H1 (cell line): ENCODE results near the gene SGMS1. TPM values are rescaled to one million over a fixed set of nuclear protein-coding genes. Genes with fewer than 3 reads are reported as not detected.

Experiments used
- CTCF ChIA-PET: fragments of 300-600 bp; sonication (Branson Sonifier 250); formaldehyde crosslinking; loops from one replicate; lab custom pipeline; 2021; ENCODE audit not compliant: partially characterized antibody; lab: Charles Lee
- POLR2A ChIA-PET: fragments of 300-600 bp; sonication (Branson Sonifier 250); formaldehyde crosslinking; loops from one replicate; lab custom pipeline; 2021; ENCODE audit warnings: inconsistent platforms; ENCODE audit not compliant: partially characterized antibody; lab: Charles Lee
- DNase-seq, 2 experiments: peaks; one replicate each; pipeline versions ENCODE4 v3.0.0 to v3.0.0-alpha.2; 2010 to 2022; ENCODE audit warnings: low spot score in 2 of 2, low read depth in 1 of 2, mixed read lengths in 1 of 2
- FAIRE-seq: peaks from 2 replicates; lab custom pipeline; 2011; peaks lifted over from hg19 to GRCh38; lab: Jason Lieb, UNC
- H2AFZ ChIP-seq: 2 replicates; pipeline ENCODE4 v1.8.1; 2012; ENCODE audit warnings: low read length, inconsistent platforms
- H2AK5ac ChIP-seq: 2 replicates; pipeline ENCODE4 v1.6.1; 2013; ENCODE audit warnings: low read depth, low read length
- H2BK120ac ChIP-seq: replicated peaks from 2 replicates; pipeline ENCODE3; 2013; ENCODE audit warnings: low read depth, low read length, inconsistent platforms
- H2BK12ac ChIP-seq: 2 replicates; pipeline ENCODE4 v1.6.1; 2013; ENCODE audit warnings: low read depth, low read length
- H2BK15ac ChIP-seq: 2 replicates; pipeline ENCODE4 v1.6.1; 2013; ENCODE audit warnings: low read length
- H2BK20ac ChIP-seq: 2 replicates; pipeline ENCODE4 v1.6.1; 2013; ENCODE audit warnings: low read length
- H2BK5ac ChIP-seq: 2 replicates; pipeline ENCODE4 v1.6.1; 2013; ENCODE audit warnings: low read depth, low read length
- H3K14ac ChIP-seq: 2 replicates; pipeline ENCODE4 v1.6.1; 2013; ENCODE audit warnings: inconsistent platforms; ENCODE audit not compliant: insufficient read length
- H3K18ac ChIP-seq: 2 replicates; pipeline ENCODE4 v1.6.1; 2013; ENCODE audit warnings: low read length; ENCODE audit errors: extremely low read depth
- H3K23ac ChIP-seq: 2 replicates; pipeline ENCODE4 v1.6.1; 2013; ENCODE audit warnings: inconsistent platforms; ENCODE audit not compliant: insufficient read length
- H3K23me2 ChIP-seq: 2 replicates; pipeline ENCODE4 v1.6.1; 2013; ENCODE audit warnings: low read depth, low read length
- H3K27ac ChIP-seq: 2 replicates; pipeline ENCODE4 v1.6.1; 2011; ENCODE audit warnings: low read depth, low read length, inconsistent platforms
- H3K27me3 ChIP-seq, 4 experiments: replicated peaks in 1 of 4; 1 replicate in 1 of 4; 2 replicates in 3 of 4; pipeline versions ENCODE4 v1.6.1 to v1.8.1; 2011 to 2013; ENCODE audit warnings: low read length in 3 of 4, mild to moderate bottlenecking in 3 of 4, inconsistent platforms in 2 of 4, mixed read lengths in 2 of 4, moderate library complexity in 1 of 4; ENCODE audit not compliant: control insufficient read depth in 3 of 4, insufficient read depth in 3 of 4; ENCODE audit errors: extremely low read depth in 1 of 4
- H3K36me3 ChIP-seq, 4 experiments: 2 replicates each; pipeline versions ENCODE4 v1.6.1 to v1.8.1; 2011 to 2013; ENCODE audit warnings: mild to moderate bottlenecking in 4 of 4, low read length in 3 of 4, moderate library complexity in 2 of 4, control low read depth in 1 of 4, inconsistent platforms in 1 of 4; ENCODE audit not compliant: insufficient read depth in 4 of 4, control insufficient read depth in 2 of 4
- H3K4ac ChIP-seq: replicated peaks from 2 replicates; pipeline ENCODE3; 2013; ENCODE audit warnings: low read length, low read depth, mixed read lengths, inconsistent platforms; ENCODE audit not compliant: insufficient read length
- H3K4me1 ChIP-seq, 4 experiments: replicated peaks in 1 of 4; 1 replicate in 1 of 4; 2 replicates in 3 of 4; pipeline versions ENCODE4 v1.6.1 to v1.8.1; 2011 to 2013; ENCODE audit warnings: low read length in 3 of 4, inconsistent platforms in 2 of 4, mixed read lengths in 1 of 4; ENCODE audit not compliant: insufficient read depth in 4 of 4, control insufficient read depth in 3 of 4
- H3K4me2 ChIP-seq, 2 experiments: 2 replicates each; pipeline versions ENCODE4 v1.6.1 to v1.8.1; 2011 to 2013; ENCODE audit warnings: low read depth in 2 of 2, low read length in 2 of 2, control low read depth in 1 of 2, inconsistent platforms in 1 of 2, mild to moderate bottlenecking in 1 of 2; ENCODE audit not compliant: insufficient read depth in 1 of 2
- H3K4me3 ChIP-seq, 4 experiments: fragments of 200-600, 300-600 bp in 1 of 4; sonication (generic), shearing (Covaris generic), sonication (Bioruptor Twin) in 1 of 4; 2 replicates each; pipeline versions ENCODE4 v1.5.1 to v1.8.1; 2011 to 2016; ENCODE audit warnings: low read length in 4 of 4, low read depth in 3 of 4, control low read depth in 2 of 4, inconsistent platforms in 2 of 4, mild to moderate bottlenecking in 2 of 4, mixed read lengths in 1 of 4, moderate library complexity in 1 of 4; ENCODE audit not compliant: insufficient read depth in 2 of 4; ENCODE audit errors: extremely low read depth in 1 of 4
- H3K56ac ChIP-seq: replicated peaks from 2 replicates; pipeline ENCODE3; 2013; ENCODE audit warnings: low read depth, mild to moderate bottlenecking, mixed read lengths, low read length, inconsistent platforms; ENCODE audit not compliant: insufficient read length
- H3K79me1 ChIP-seq: 2 replicates; pipeline ENCODE4 v1.6.1; 2013; ENCODE audit warnings: low read depth, low read length, control low read depth
- H3K79me2 ChIP-seq, 2 experiments: 2 replicates each; pipeline versions ENCODE4 v1.6.1 to v1.8.1; 2012 to 2013; ENCODE audit warnings: low read length in 2 of 2, mild to moderate bottlenecking in 2 of 2, inconsistent platforms in 1 of 2; ENCODE audit not compliant: insufficient read depth in 2 of 2, control insufficient read depth in 1 of 2
- H3K9ac ChIP-seq, 4 experiments: replicated peaks in 1 of 4; 1 replicate in 1 of 4; 2 replicates in 3 of 4; pipeline versions ENCODE4 v1.6.1 to v1.8.1; 2011 to 2013; ENCODE audit warnings: low read depth in 3 of 4, low read length in 3 of 4, control low read depth in 2 of 4, mild to moderate bottlenecking in 2 of 4, moderate library complexity in 2 of 4, inconsistent platforms in 1 of 4; ENCODE audit errors: extremely low read depth in 1 of 4
- H3K9me3 ChIP-seq, 2 experiments: 2 replicates each; pipeline versions ENCODE4 v1.6.1 to v1.8.1; 2012 to 2013; ENCODE audit warnings: mild to moderate bottlenecking in 2 of 2, moderate library complexity in 2 of 2, control low read depth in 1 of 2, inconsistent platforms in 1 of 2, low read depth in 1 of 2, low read length in 1 of 2, mixed read lengths in 1 of 2; ENCODE audit not compliant: insufficient read depth in 2 of 2
- H4K20me1 ChIP-seq, 2 experiments: replicated peaks in 1 of 2; 2 replicates each; pipeline versions ENCODE3 to v1.8.1; 2011 to 2013; ENCODE audit warnings: inconsistent platforms in 2 of 2, low read length in 2 of 2, mild to moderate bottlenecking in 1 of 2; ENCODE audit not compliant: insufficient read depth in 2 of 2, control insufficient read depth in 1 of 2
- H4K5ac ChIP-seq: 2 replicates; pipeline ENCODE4 v1.6.1; 2013; ENCODE audit warnings: low read length, low read depth, mixed read lengths, inconsistent platforms; ENCODE audit not compliant: insufficient read length
- H4K8ac ChIP-seq: 2 replicates; pipeline ENCODE4 v1.8.0; 2013; ENCODE audit warnings: mild to moderate bottlenecking, moderate library complexity, low read length, inconsistent platforms; ENCODE audit not compliant: insufficient read depth; ENCODE audit errors: extremely low read depth
- H4K91ac ChIP-seq: replicated peaks from 2 replicates; pipeline ENCODE3; 2013; ENCODE audit warnings: low read length, mixed read lengths, inconsistent platforms; ENCODE audit not compliant: insufficient read length
- JUND ChIP-seq: IDR thresholded peaks from 2 replicates; pipeline ENCODE4 v1.6.1; 2011; ENCODE audit warnings: mild to moderate bottlenecking, improper control_type of control experiment, low read length
- SIX5 ChIP-seq: IDR thresholded peaks from 2 replicates; pipeline ENCODE4 v1.6.1; 2011; ENCODE audit warnings: mild to moderate bottlenecking, low read depth, low read length
- TAF7 ChIP-seq: optimal IDR thresholded peaks from 2 replicates; pipeline ENCODE3; 2011; ENCODE audit warnings: low read depth, mild to moderate bottlenecking, inconsistent platforms, low read length, moderate library complexity, borderline replicate concordance
- ZNF274 ChIP-seq: IDR thresholded peaks from 2 replicates; pipeline ENCODE4 v1.7.0; 2012; ENCODE audit warnings: low read length, borderline replicate concordance; ENCODE audit errors: extremely low read depth
- WGBS, 2 experiments: shearing (Covaris generic) in 1 of 2; methylation state at CpG; one replicate each; pipeline versions ENCODE4 v1.1.6 to v1.1.7; 2013 to 2015; ENCODE audit warnings: low lambda C conversion rate in 2 of 2, mixed read lengths in 2 of 2, inconsistent platforms in 1 of 2, low coverage in 1 of 2, missing lambda C conversion rate in 1 of 2; ENCODE audit not compliant: insufficient replicate concordance in 2 of 2, insufficient coverage in 1 of 2, insufficient read length in 1 of 2; ENCODE audit errors: extremely low coverage in 1 of 2, missing lambda C conversion rate in 1 of 2; 5-methylcytosine and 5-hydroxymethylcytosine counted together
- polyA plus RNA-seq, 7 experiments: library from polyadenylated mRNA; depleted of rRNA in 3 of 7; stranded (reverse) in 5 of 7; unstranded in 2 of 7; fragments of >200 nt in 5 of 7; fragments of 200-250 nt in 2 of 7; gene quantifications; 1 replicate in 5 of 7; 2 replicates in 1 of 7; 4 replicates in 1 of 7; pipeline versions ENCODE4 v1.2.1 to v1.2.3, GENCODE V29; 2011 to 2013; ENCODE audit warnings: missing spikeins in 2 of 7, mixed read lengths in 2 of 7
- total RNA-seq: library from RNA; stranded (reverse); fragmentation: NEBNext Ultra II Directional; extraction: Animal tissue kit (Norgen Biotek cat#: 25700); gene quantifications from 2 replicates; pipeline ENCODE4 v1.2.1, GENCODE V29; 2021

The SGMS1 gene
- total and polyA plus RNA-seq, 2 of the 8 experiments (the other 6 are each of a cell fraction or from before 2014, with no cell fraction given), result 6.0 to 15.6 TPM

- Histone ChIP-seq H2BK5ac (no peak overlapping the region), H3K27me3 (no peaks in the 10 kb centered on the region), H3K4me1 (peaks cover 0 to 10% (median 6%) of the 10 kb centered on the region in 4 experiments; a peak in 3 of 7 replicates), H2BK120ac (no peak overlapping the region), H3K9me3 (peaks cover 0 to 5% of the 10 kb centered on the region in 2 experiments; a peak in 1 of 4 replicates), H4K91ac (no peak overlapping the region), H3K4me3 (no peak overlapping the region), H2AK5ac (no peak overlapping the region), H3K9ac (no peak overlapping the region), H2BK15ac (no peak overlapping the region), H3K27ac (no peak overlapping the region), H3K14ac (no peak overlapping the region), H2BK12ac (no peak overlapping the region), H3K23ac (no peak overlapping the region), H3K36me3 (0 out of 8 replicates have a peak, but pooled peaks cover 0 to 4% (median 0%) of the 10 kb centered on the region in 4 experiments), H3K23me2 (no peaks in the 10 kb centered on the region; the same call in 1 of the 2 replicates), H2AFZ (no peak overlapping the region), H3K4me2 (no peak overlapping the region), H4K8ac (no peak overlapping the region), H3K79me1 (peaks cover 2% of the 10 kb centered on the region; the same call in 1 of the 2 replicates), H3K56ac (no peak overlapping the region), H2BK20ac (no peak overlapping the region), H4K5ac (no peak overlapping the region), H3K4ac (no peak overlapping the region), H3K18ac (no peak overlapping the region), H4K20me1 (peaks cover 0 to 2% of the 10 kb centered on the region in 2 experiments), H3K79me2 (peaks cover 0 to 15% of the 10 kb centered on the region in 2 experiments; a peak in 2 of 4 replicates)
- FAIRE-seq (no peak), DNase-seq (no peak)
- 95% methylated on average over 6 of the region's 6 CpGs; no CpG with 5 or more reads in 1 of the 2 experiments for WGBS, 2 experiments
- TF ChIP-seq SIX5 (no peak), ZNF274 (no peak), JUND (no peak), TAF7 (no peak)
- ChIA-PET POLR2A (no interaction called here), CTCF (interaction anchor here (1.0 to 1.4 kb wide), 2 partner anchors 15 to 17 kb away, joined by 3 read pairs; no protein-coding TSS in a partner anchor)
Observed at GRCh38 chr10:50403074-50403473, 220.7 kb downstream of the SGMS1 start.
